OCI-LY3 (cell line): ENCODE measurements around the gene CNRIP1.

Source experiments
- H2AFZ ChIP-seq: fragments of 200-600, 300-600 bp; shearing (Covaris generic); 2 replicates; pipeline ENCODE4 v1.6.0; 2014; ENCODE audit warnings: antibody characterized with exemption, low read depth, low read length
- H3K27ac ChIP-seq: fragments of 200-600, 300-600 bp; sonication (generic); 2 replicates; pipeline ENCODE4 v1.5.1; 2014; ENCODE audit warnings: mild to moderate bottlenecking, low read length, moderate library complexity, mixed read lengths
- H3K27me3 ChIP-seq: fragments of 200-600, 300-600 bp; sonication (generic); 2 replicates; pipeline ENCODE4 v1.6.1; 2014; ENCODE audit warnings: low read depth, low read length, mixed read lengths
- H3K36me3 ChIP-seq: fragments of 200-600, 300-600 bp; sonication (generic); replicated peaks from 2 replicates; pipeline ENCODE3; 2014; ENCODE audit warnings: low read depth, low read length, mixed read lengths
- H3K4me1 ChIP-seq: fragments of 300-600, 200-600 bp; sonication (generic); 2 replicates; pipeline ENCODE4 v1.6.1; 2014; ENCODE audit warnings: low read length, mixed read lengths
- H3K4me2 ChIP-seq: fragments of 200-600, 300-600 bp; sonication (generic); 2 replicates; pipeline ENCODE4 v1.6.1; 2014; ENCODE audit warnings: low read length, mixed read lengths
- H3K4me3 ChIP-seq: fragments of 300-600, 200-600 bp; sonication (generic); 2 replicates; pipeline ENCODE4 v1.5.1; 2014; ENCODE audit warnings: antibody characterized with exemption, mild to moderate bottlenecking, low read length, moderate library complexity
- H3K79me2 ChIP-seq: fragments of 300-600, 200-600 bp; shearing (Covaris generic); 2 replicates; pipeline ENCODE4 v1.6.1; 2014; ENCODE audit warnings: mild to moderate bottlenecking, low read length, mixed read lengths
- H3K9ac ChIP-seq: fragments of 300-600, 200-600 bp; shearing (Covaris generic); 2 replicates; pipeline ENCODE4 v1.6.0; 2014; ENCODE audit warnings: mild to moderate bottlenecking, low read length, moderate library complexity
- H3K9me3 ChIP-seq: fragments of 200-600, 300-600 bp; shearing (Covaris generic); 2 replicates; pipeline ENCODE4 v1.6.1; 2014; ENCODE audit warnings: low read length, mixed read lengths; ENCODE audit not compliant: insufficient read depth
- H4K20me1 ChIP-seq: fragments of 200-600, 300-600 bp; sonication (generic); 2 replicates; pipeline ENCODE4 v1.6.1; 2016; ENCODE audit warnings: low read length, mixed read lengths; ENCODE audit not compliant: insufficient read depth
- CTCF ChIP-seq: fragments of 200-600, 300-600 bp; sonication (generic); IDR thresholded peaks from 2 replicates; pipeline ENCODE4 v1.5.1; 2014; ENCODE audit warnings: antibody characterized with exemption, low read length, low read depth
- EZH2phosphoT487 ChIP-seq: fragments of 200-600 bp; shearing (Covaris generic); IDR thresholded peaks from 2 replicates; pipeline ENCODE4 v1.6.1; 2018; ENCODE audit warnings: antibody characterized with exemption, mixed run types, low read depth

CNRIP1 gene

DNA sequence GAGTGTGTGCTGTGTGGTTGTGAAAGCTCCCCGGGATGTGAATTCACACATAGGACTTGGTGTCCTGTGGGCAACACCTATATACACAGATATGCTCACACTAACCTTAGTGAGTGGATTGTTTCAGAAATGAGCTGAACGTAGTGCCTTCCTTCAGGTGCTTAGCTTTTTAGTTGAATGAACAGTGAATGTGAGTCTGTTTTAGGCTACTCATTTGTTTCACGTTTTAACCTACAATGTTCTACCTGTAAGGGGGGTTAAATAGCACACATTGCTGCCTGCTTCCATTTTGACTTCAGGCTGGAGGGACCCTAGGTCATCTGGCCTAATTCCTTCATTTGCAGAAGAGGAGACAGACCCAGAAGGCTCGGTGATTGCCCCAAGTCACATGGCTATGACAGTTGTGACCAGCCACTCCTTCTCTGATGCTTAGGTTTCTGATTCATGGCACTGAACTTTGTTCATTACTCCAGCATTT, 46.4 kb upstream of the CNRIP1 start:
- no peak for TF ChIP-seq EZH2phosphoT487
- no peak for TF ChIP-seq CTCF
- peaks cover 84% of the 10 kb centered on the region for H3K79me2 ChIP-seq
- H3K27ac ChIP-seq = peak overlapping the region; percentile 95
- no peaks in the 10 kb centered on the region for H3K9me3 ChIP-seq
- no peak overlapping the region for H2AFZ ChIP-seq
- peak overlapping the region; percentile 99 for H3K9ac ChIP-seq
- H3K4me1 ChIP-seq = peaks cover 72% of the 10 kb centered on the region
- peak overlapping the region; percentile 94 for H3K4me2 ChIP-seq
- H3K4me3 ChIP-seq = peak overlapping the region; percentile 88
- H3K36me3 ChIP-seq = peaks cover 48% of the 10 kb centered on the region
- H4K20me1 ChIP-seq = peaks cover 48% of the 10 kb centered on the region
- H3K27me3 ChIP-seq = no peaks in the 10 kb centered on the region

DNA sequence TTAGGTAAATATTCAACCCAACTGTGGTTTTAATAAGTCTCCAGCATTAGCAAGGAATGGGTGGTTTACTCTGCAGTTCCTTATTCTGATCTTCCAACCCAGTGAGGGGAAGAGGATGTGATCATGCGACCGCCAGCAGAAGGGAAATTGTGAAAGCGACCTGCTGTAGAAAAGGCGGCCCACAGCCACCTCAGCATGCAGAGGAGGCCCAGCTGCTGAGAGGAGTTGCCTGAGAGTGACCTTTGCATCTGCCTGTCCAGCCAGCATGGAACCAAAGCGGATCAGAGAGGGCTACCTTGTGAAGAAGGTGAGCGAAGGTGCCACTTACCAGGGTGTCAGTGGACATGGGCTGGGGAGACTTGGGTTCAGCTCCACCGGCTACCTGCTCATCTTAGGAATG, 45.3 kb upstream of the CNRIP1 start, which contains the start of gene PLEK:
PLEK (plus strand) TSS at position 196 of the 400 bp plus-strand sequence; CDS start at position 266, 70 bp downstream.
- Histone ChIP-seq H3K36me3 (peaks cover 47% of the 10 kb centered on the region), H3K9ac (peak within 1 kb of the TSS; percentile 99), H2AFZ (no peak within 1 kb of the TSS), H3K4me1 (peaks cover 72% of the 10 kb centered on the region), H3K4me2 (peak within 1 kb of the TSS; percentile 94), H3K79me2 (peaks cover 73% of the 10 kb centered on the region), H3K9me3 (no peaks in the 10 kb centered on the region), H3K27ac (peak within 1 kb of the TSS; percentile 95), H3K27me3 (no peaks in the 10 kb centered on the region), H3K4me3 (peak within 1 kb of the TSS; percentile 88), H4K20me1 (peaks cover 38% of the 10 kb centered on the region)
- TF ChIP-seq CTCF (no peak), EZH2phosphoT487 (no peak)

- H3K9ac ChIP-seq = peak overlapping the region; percentile 99; the same call in 1 of the 2 replicates
- no peaks in the 10 kb centered on the region for H3K27me3 ChIP-seq
- H3K79me2 ChIP-seq = peaks cover 60% of the 10 kb centered on the region
- H3K4me2 ChIP-seq = peak overlapping the region; percentile 94; the same call in 1 of the 2 replicates
- H3K4me3 ChIP-seq = 0 out of 2 replicates have a peak overlapping the region, but pooled peaks have one; percentile 88
- no peak for TF ChIP-seq CTCF
- peak overlapping the region; percentile 95 for H3K27ac ChIP-seq
- H3K4me1 ChIP-seq = peaks cover 61% of the 10 kb centered on the region
- H2AFZ ChIP-seq = no peak overlapping the region
- H4K20me1 ChIP-seq = peaks cover 24% of the 10 kb centered on the region
- H3K9me3 ChIP-seq = no peaks in the 10 kb centered on the region
- H3K36me3 ChIP-seq = peaks cover 34% of the 10 kb centered on the region
Measured at GRCh38 chr2:68363721-68364120, 44.0 kb upstream of the CNRIP1 start.

- peaks cover 50% of the 10 kb centered on the region for H3K79me2 ChIP-seq
- H3K4me2 ChIP-seq = peak overlapping the region; percentile 94
- H3K27me3 ChIP-seq = no peaks in the 10 kb centered on the region
- H3K36me3 ChIP-seq = peaks cover 24% of the 10 kb centered on the region
- TF ChIP-seq EZH2phosphoT487 = no peak
- TF ChIP-seq CTCF = no peak
- peaks cover 58% of the 10 kb centered on the region for H3K4me1 ChIP-seq
- no peaks in the 10 kb centered on the region for H3K9me3 ChIP-seq
- 0 out of 2 replicates have a peak overlapping the region, but pooled peaks have one; percentile 40 for H2AFZ ChIP-seq
- H3K27ac ChIP-seq = peak overlapping the region; percentile 95
- peak overlapping the region; percentile 69 for H3K4me3 ChIP-seq
- H4K20me1 ChIP-seq = peaks cover 15% of the 10 kb centered on the region
- peak overlapping the region; percentile 88 for H3K9ac ChIP-seq
Measured at GRCh38 chr2:68362749-68363148, 43.0 kb upstream of the CNRIP1 start.
